HEK293 (cell line): ENCODE data around the gene FAM107A.

Source experiments
- CTCF ChIA-PET: fragments of 350-600 bp; formaldehyde crosslinking; extraction: SDS; loops from one replicate; lab custom pipeline; 2021; ENCODE audit warnings: antibody characterized with exemption; lab: Yijun Ruan, JAX
- POLR2A ChIA-PET: fragments of 300-600 bp; formaldehyde crosslinking; extraction: SDS; loops from one replicate; lab custom pipeline; 2020; ENCODE audit warnings: antibody characterized with exemption, inconsistent platforms; lab: Yijun Ruan, JAX
- H3K27ac ChIP-seq: fragments of 200-500 bp; sonication (Bioruptor generic); 2 replicates; pipeline ENCODE4 v1.5.1; 2014; ENCODE audit warnings: low read depth, low read length, control low read depth, inconsistent platforms; ENCODE audit errors: extremely low read depth
- H3K36me3 ChIP-seq, 2 experiments: fragments of 200-500 bp in 1 of 2; sonication (Bioruptor generic) in 1 of 2; 1 replicate in 1 of 2; 2 replicates in 1 of 2; pipeline ENCODE4 v1.5.1; 2014 to 2017; ENCODE audit warnings: inconsistent platforms in 2 of 2, low read length in 2 of 2; ENCODE audit not compliant: control insufficient read depth in 2 of 2, insufficient read depth in 1 of 2
- H3K4me1 ChIP-seq: fragments of 200-500 bp; sonication (Bioruptor generic); 2 replicates; pipeline ENCODE4 v1.5.1; 2014; ENCODE audit warnings: mild to moderate bottlenecking, low read length, inconsistent platforms; ENCODE audit not compliant: control insufficient read depth, insufficient read depth
- H3K4me3 ChIP-seq: 2 replicates; pipeline ENCODE4 v1.5.1; 2011; ENCODE audit warnings: low read depth, mild to moderate bottlenecking, control low read depth, low read length, moderate library complexity
- H3K9me3 ChIP-seq: fragments of 200-500 bp; sonication (Bioruptor generic); 2 replicates; pipeline ENCODE4 v1.5.1; 2014; ENCODE audit warnings: low read depth, low read length, inconsistent platforms; ENCODE audit not compliant: control insufficient read depth, insufficient read depth
- AEBP2 ChIP-seq: fragments of 450-650 bp; formaldehyde crosslinking; IDR thresholded peaks from 2 replicates; pipeline ENCODE4 v1.5.1; 2016; ENCODE audit warnings: missing biosample characterization, missing genetic modification characterization, borderline replicate concordance
- ATF2 ChIP-seq: fragments of 450-650 bp; formaldehyde crosslinking; IDR thresholded peaks from 2 replicates; pipeline ENCODE4 v1.5.1; 2016; ENCODE audit warnings: missing biosample characterization, missing genetic modification characterization, low read depth
- GLIS1 ChIP-seq: fragments of 450-650 bp; formaldehyde crosslinking; IDR thresholded peaks from 2 replicates; pipeline ENCODE4 v1.5.1; 2016; ENCODE audit warnings: missing biosample characterization, missing genetic modification characterization
- INSM2 ChIP-seq: fragments of 450-650 bp; formaldehyde crosslinking; IDR thresholded peaks from 2 replicates; pipeline ENCODE4 v1.5.1; 2016; ENCODE audit warnings: missing biosample characterization, missing genetic modification characterization
- KLF1 ChIP-seq: fragments of 450-650 bp; formaldehyde crosslinking; IDR thresholded peaks from 2 replicates; pipeline ENCODE4 v1.5.1; 2016; ENCODE audit warnings: missing biosample characterization, missing genetic modification characterization
- PBX3 ChIP-seq: sonication (generic); formaldehyde crosslinking; IDR thresholded peaks from 2 replicates; pipeline ENCODE4 v1.8.1; 2022; ENCODE audit warnings: mild to moderate bottlenecking, moderate library complexity, missing genetic modification reagents
- PRDM10 ChIP-seq: fragments of 450-650 bp; formaldehyde crosslinking; IDR thresholded peaks from 2 replicates; pipeline ENCODE4 v1.5.1; 2016; ENCODE audit warnings: missing biosample characterization, missing genetic modification characterization
- SP2 ChIP-seq: fragments of 450-650 bp; formaldehyde crosslinking; IDR thresholded peaks from 2 replicates; pipeline ENCODE4 v1.5.1; 2016; ENCODE audit warnings: missing biosample characterization, missing genetic modification characterization
- ZBTB1 ChIP-seq: fragments of 450-650 bp; formaldehyde crosslinking; IDR thresholded peaks from 2 replicates; pipeline ENCODE4 v1.5.1; 2016; ENCODE audit warnings: missing biosample characterization, missing genetic modification characterization
- ZBTB49 ChIP-seq: fragments of 450-650 bp; formaldehyde crosslinking; IDR thresholded peaks from 2 replicates; pipeline ENCODE4 v1.5.1; 2016; ENCODE audit warnings: missing biosample characterization, missing genetic modification characterization, low read depth
- ZNF146 ChIP-seq: fragments of 450-650 bp; formaldehyde crosslinking; IDR thresholded peaks from 2 replicates; pipeline ENCODE4 v1.5.1; 2016; ENCODE audit warnings: missing biosample characterization, missing genetic modification characterization
- ZNF221 ChIP-seq: fragments of 450-650 bp; formaldehyde crosslinking; IDR thresholded peaks from 2 replicates; pipeline ENCODE4 v1.5.1; 2017; ENCODE audit warnings: missing biosample characterization, missing genetic modification characterization, borderline replicate concordance
- ZNF223 ChIP-seq: fragments of 450-650 bp; formaldehyde crosslinking; IDR thresholded peaks from 2 replicates; pipeline ENCODE4 v1.5.1; 2016; ENCODE audit warnings: missing biosample characterization, missing genetic modification characterization
- ZNF248 ChIP-seq: fragments of 450-650 bp; formaldehyde crosslinking; IDR thresholded peaks from 2 replicates; pipeline ENCODE4 v1.5.1; 2017; ENCODE audit warnings: missing biosample characterization, missing genetic modification characterization
- ZNF274 ChIP-seq, 2 experiments: fragments of 200-500 bp in 1 of 2; fragments of 450-650 bp in 1 of 2; sonication (Bioruptor generic) in 1 of 2; formaldehyde crosslinking in 1 of 2; IDR thresholded peaks; 2 replicates each; pipeline versions ENCODE4 v1.5.1 to v1.6.1; 2014 to 2016; ENCODE audit warnings: borderline replicate concordance in 1 of 2, inconsistent platforms in 1 of 2, low read length in 1 of 2, missing biosample characterization in 1 of 2, missing genetic modification characterization in 1 of 2
- ZNF404 ChIP-seq: fragments of 450-650 bp; formaldehyde crosslinking; IDR thresholded peaks from 2 replicates; pipeline ENCODE4 v1.5.1; 2017; ENCODE audit warnings: missing biosample characterization, missing genetic modification characterization
- ZNF473 ChIP-seq: fragments of 450-650 bp; formaldehyde crosslinking; IDR thresholded peaks from 2 replicates; pipeline ENCODE4 v1.5.1; 2017; ENCODE audit warnings: missing biosample characterization, missing genetic modification characterization
- ZNF621 ChIP-seq: fragments of 450-650 bp; formaldehyde crosslinking; IDR thresholded peaks from 2 replicates; pipeline ENCODE4 v1.5.1; 2017; ENCODE audit warnings: missing biosample characterization, missing genetic modification characterization
- ZNF626 ChIP-seq: fragments of 450-650 bp; sonication (Bioruptor Pico); formaldehyde crosslinking; IDR thresholded peaks from 2 replicates; pipeline ENCODE4 v1.5.1; 2018; ENCODE audit warnings: missing biosample characterization, missing genetic modification characterization, inconsistent platforms
- ZNF629 ChIP-seq: fragments of 450-650 bp; formaldehyde crosslinking; IDR thresholded peaks from 2 replicates; pipeline ENCODE4 v1.5.1; 2017; ENCODE audit warnings: missing biosample characterization, missing genetic modification characterization
- ZNF830 ChIP-seq: fragments of 450-650 bp; IDR thresholded peaks from 2 replicates; pipeline ENCODE4 v1.5.0; 2018; ENCODE audit warnings: missing biosample characterization, missing genetic modification characterization, low read depth, mild to moderate bottlenecking, moderate library complexity
- ZSCAN16 ChIP-seq: fragments of 450-650 bp; formaldehyde crosslinking; IDR thresholded peaks from 2 replicates; pipeline ENCODE4 v1.5.1; 2016; ENCODE audit warnings: missing biosample characterization, missing genetic modification characterization

Gene FAM107A

GRCh38 chr3:58564456-58565160, 12.6 kb downstream of the FAM107A start:
- POLR2A ChIA-PET, result no interaction called here
- H3K36me3 ChIP-seq, result no peaks in the 10 kb centered on the region
- no peaks in the 10 kb centered on the region for H3K9me3 ChIP-seq
- H3K27ac ChIP-seq, result no peak overlapping the region
- H3K4me1 ChIP-seq, result no peaks in the 10 kb centered on the region
- CTCF ChIA-PET, result interaction anchor here (0.8 kb wide), 1 partner anchor 66 kb away, joined by 3 read pairs; no protein-coding TSS in a partner anchor
- no peak overlapping the region for H3K4me3 ChIP-seq
- TF ChIP-seq ZNF473, result no peak
- no peak for TF ChIP-seq ZNF223 (tag by site-specific recombination)
- no peak for TF ChIP-seq ZBTB1 (tag by site-specific recombination)
- TF ChIP-seq ATF2 (tag by site-specific recombination), result no peak
- no peak for TF ChIP-seq INSM2 (tag by site-specific recombination)
- TF ChIP-seq ZBTB49 (tag by site-specific recombination), result no peak
- TF ChIP-seq PRDM10 (tag by site-specific recombination), result no peak
- no peak for TF ChIP-seq KLF1 (tag by site-specific recombination)

- Histone ChIP-seq H3K9me3 (no peaks in the 10 kb centered on the region), H3K4me3 (no peak overlapping the region), H3K36me3 (no peaks in the 10 kb centered on the region), H3K27ac (no peak overlapping the region), H3K4me1 (no peaks in the 10 kb centered on the region)
- ChIA-PET POLR2A (no interaction called here), CTCF (interaction anchor here (0.8 kb wide), 1 partner anchor 66 kb away, joined by 3 read pairs; no protein-coding TSS in a partner anchor)
- TF ChIP-seq SP2 (tag by site-specific recombination) (no peak), ZNF274 (IDR thresholded peaks at IDR 0.05; ENCODE audit: low read length) (no peak), ZNF274 (tag by site-specific recombination; IDR thresholded peaks at IDR 0.05; ENCODE audit: borderline replicate concordance) (no peak), ZNF830 (tag by site-specific recombination) (no peak), ZNF621 (no peak), ZNF626 (tag by site-specific recombination) (no peak), ZNF221 (no peak), AEBP2 (tag by site-specific recombination) (no peak), ZSCAN16 (tag by site-specific recombination) (no peak), ZNF404 (tag by site-specific recombination) (no peak), ZNF629 (tag by site-specific recombination) (no peak), KLF1 (tag by site-specific recombination) (no peak), ZNF146 (tag by site-specific recombination) (no peak), GLIS1 (no peak), ZNF248 (no peak), PBX3 (CRISPR knock-in tag) (no peak)
Measured at GRCh38 chr3:58564054-58564453, 13.1 kb downstream of the FAM107A start.
